Liver (tissue), 3 donors: ENCODE measurements around the gene RELA.

Source experiments
- ATF3 ChIP-seq: IDR thresholded peaks from 2 replicates; pipeline ENCODE4 v1.6.1; 2016; ENCODE audit warnings: antibody characterized with exemption
- CTCF ChIP-seq: fragments of 150-350 bp; IDR thresholded peaks from 2 replicates; pipeline ENCODE4 v1.5.1; 2017; ENCODE audit warnings: improper control_type of control experiment, low read depth, low read length; ENCODE audit not compliant: missing input control
- EGR1 ChIP-seq, 2 donors: IDR thresholded peaks; 2 replicates each; pipeline ENCODE4 v1.6.1; 2016 to 2018; ENCODE audit warnings: antibody characterized with exemption in 2 of 2, low read depth in 2 of 2
- GABPA ChIP-seq, 2 donors: IDR thresholded peaks in 1 of 2; conservative IDR thresholded peaks in 1 of 2; 2 replicates each; pipeline ENCODE4 v1.6.1; 2016; ENCODE audit warnings: antibody characterized with exemption in 2 of 2, mild to moderate bottlenecking in 1 of 2, moderate library complexity in 1 of 2
- JUND ChIP-seq, 2 donors: IDR thresholded peaks; 2 replicates each; pipeline ENCODE4 v1.6.1; 2016; ENCODE audit warnings: antibody characterized with exemption in 2 of 2
- MAX ChIP-seq: IDR thresholded peaks from 2 replicates; pipeline ENCODE4 v1.6.1; 2016; ENCODE audit warnings: antibody characterized with exemption
- NR2F2 ChIP-seq: IDR thresholded peaks from 2 replicates; pipeline ENCODE4 v1.6.1; 2016; ENCODE audit warnings: antibody characterized with exemption
- RAD21 ChIP-seq, 2 donors: IDR thresholded peaks; 2 replicates each; pipeline ENCODE4 v1.6.1; 2016; ENCODE audit warnings: antibody characterized with exemption in 2 of 2, mild to moderate bottlenecking in 2 of 2
- REST ChIP-seq: IDR thresholded peaks from 2 replicates; pipeline ENCODE4 v1.6.1; 2016; ENCODE audit warnings: antibody characterized with exemption, mild to moderate bottlenecking
- RXRA ChIP-seq, 2 donors: IDR thresholded peaks; 2 replicates each; pipeline ENCODE4 v1.6.1; 2017 to 2018; ENCODE audit warnings: antibody characterized with exemption in 2 of 2, mild to moderate bottlenecking in 1 of 2
- SP1 ChIP-seq: IDR thresholded peaks from 2 replicates; pipeline ENCODE4 v1.6.1; 2018; ENCODE audit warnings: antibody characterized with exemption, mild to moderate bottlenecking
- TAF1 ChIP-seq: conservative IDR thresholded peaks from 2 replicates; pipeline ENCODE4 v1.6.1; 2016; ENCODE audit warnings: antibody characterized with exemption, mild to moderate bottlenecking
- YY1 ChIP-seq: IDR thresholded peaks from 2 replicates; pipeline ENCODE4 v1.6.1; 2016; ENCODE audit warnings: antibody characterized with exemption, mild to moderate bottlenecking
- ZBTB33 ChIP-seq: IDR thresholded peaks from 2 replicates; pipeline ENCODE4 v1.6.1; 2016; ENCODE audit warnings: antibody characterized with exemption
- donor health status: healthy.
- donor health status: healthy.

GRCh38 chr11:65634109-65634436 is 28.6 kb downstream of the RELA start:
- TF ChIP-seq CTCF (no peak), RAD21 (IDR thresholded peaks at IDR 0.05) (no peak), YY1 (no peak), REST (no peak), TAF1 (no peak), EGR1 (IDR thresholded peaks at IDR 0.05; ENCODE audit: low read depth in 2 of 2) (no peak), GABPA (IDR thresholded peaks at IDR 0.05 in 1 of 2, conservative IDR thresholded peaks at IDR 0.05 in 1 of 2) (no peak), ATF3 (no peak), MAX (no peak), NR2F2 (no peak), RXRA (IDR thresholded peaks at IDR 0.05) (no peak), JUND (IDR thresholded peaks at IDR 0.05) (no peak), SP1 (no peak), ZBTB33 (no peak)
